HepG2 (cell line): Measurements from ENCODE around the gene ZNF121. TPM values are rescaled to one million over a fixed set of nuclear protein-coding genes. Genes with fewer than 3 reads are reported as not detected.

ENCODE experiments used
- ATAC-seq: fragments of 200-7000 bp; cut with Tn5 transposase; 3 replicates; pipeline ENCODE4 v1.9.1; 2020; ENCODE audit warnings: mild to moderate bottlenecking, moderate library complexity
- BruUV-seq: library from RNA; stranded (reverse); fragments of 400-500 nt; replicated peaks from 2 replicates; lab custom pipeline; 2021; lab: Mats Ljungman, UMichigan
- CTCF ChIA-PET: fragments of 300-600 bp; formaldehyde crosslinking; extraction: SDS; loops from one replicate; lab custom pipeline; 2021; ENCODE audit warnings: low total read pairs, inconsistent platforms, low intra/inter-chr PET ratio; lab: Yijun Ruan, JAX
- POLR2A ChIA-PET: fragments of 350-600 bp; sonication (Branson Sonifier 250); formaldehyde crosslinking; loops from one replicate; lab custom pipeline; 2020; ENCODE audit warnings: antibody characterized with exemption, inconsistent platforms; lab: Yijun Ruan, JAX
- DNase-seq: peaks from one replicate; pipeline ENCODE4 v3.0.0-alpha.2; 2015; ENCODE audit warnings: low spot score
- FAIRE-seq: peaks from 3 replicates; lab custom pipeline; 2011; peaks lifted over from hg19 to GRCh38; lab: Jason Lieb, UNC
- H2AFZ ChIP-seq: one replicate; pipeline ENCODE4 v1.6.1; 2011; ENCODE audit warnings: low read length, inconsistent platforms
- H3K27ac ChIP-seq: fragments of 300-600 bp; 3 replicates; pipeline ENCODE4 v1.8.0; 2011; ENCODE audit warnings: mixed run types, mild to moderate bottlenecking, mixed read lengths, low read length, inconsistent platforms; ENCODE audit not compliant: insufficient read depth; ENCODE audit errors: extremely low read length
- H3K27me3 ChIP-seq, 2 experiments: fragments of 200-600 bp in 1 of 2; 2 replicates in 1 of 2; 3 replicates in 1 of 2; pipeline versions ENCODE4 v1.6.0 to v1.8.0; 2011; ENCODE audit warnings: low read length in 2 of 2, mild to moderate bottlenecking in 2 of 2, moderate library complexity in 2 of 2, inconsistent platforms in 1 of 2; ENCODE audit not compliant: insufficient read depth in 2 of 2, control insufficient read depth in 1 of 2
- H3K36me3 ChIP-seq, 2 experiments: fragments of 200-600 bp in 1 of 2; replicated peaks in 1 of 2; 2 replicates in 1 of 2; 3 replicates in 1 of 2; pipeline versions ENCODE4 v1.5.1 to v1.8.0; 2011; ENCODE audit warnings: low read length in 2 of 2, inconsistent platforms in 1 of 2; ENCODE audit not compliant: insufficient read depth in 2 of 2, control insufficient read depth in 1 of 2
- H3K4me1 ChIP-seq: 2 replicates; pipeline ENCODE4 v1.5.1; 2012; ENCODE audit warnings: low read length, inconsistent platforms; ENCODE audit not compliant: insufficient read depth
- H3K4me2 ChIP-seq: 2 replicates; pipeline ENCODE4 v1.6.0; 2011; ENCODE audit warnings: low read depth, low read length, inconsistent platforms
- H3K4me3 ChIP-seq, 3 experiments: fragments of 200-600 bp in 1 of 3; sonication (generic), shearing (Covaris generic) in 1 of 3; replicated peaks in 1 of 3; 2 replicates each; pipeline ENCODE4 v1.5.1; 2011 to 2016; ENCODE audit warnings: low read length in 3 of 3, inconsistent platforms in 2 of 3, low read depth in 2 of 3, mild to moderate bottlenecking in 2 of 3, control low read depth in 1 of 3, mixed read lengths in 1 of 3; ENCODE audit not compliant: insufficient read depth in 1 of 3
- H3K79me2 ChIP-seq: one replicate; pipeline ENCODE4 v1.6.1; 2011; ENCODE audit warnings: low read length, inconsistent platforms; ENCODE audit not compliant: insufficient read depth
- H3K9ac ChIP-seq: 2 replicates; pipeline ENCODE4 v1.6.0; 2011; ENCODE audit warnings: mild to moderate bottlenecking, low read depth, low read length, inconsistent platforms; ENCODE audit not compliant: insufficient read depth
- H3K9me3 ChIP-seq: 2 replicates; pipeline ENCODE4 v1.5.1; 2012; ENCODE audit warnings: mild to moderate bottlenecking, low read length
- H4K20me1 ChIP-seq: 2 replicates; pipeline ENCODE4 v1.6.0; 2011; ENCODE audit warnings: inconsistent platforms, mild to moderate bottlenecking, low read length, moderate library complexity; ENCODE audit not compliant: insufficient read depth
- ASH2L ChIP-seq: fragments of 300-600, 200-600 bp; sonication (generic); IDR thresholded peaks from 2 replicates; pipeline ENCODE4 v1.7.0; 2017; ENCODE audit warnings: low read depth, mild to moderate bottlenecking, moderate library complexity, mixed read lengths, low read length; ENCODE audit not compliant: insufficient read length
- BORCS8-MEF2B ChIP-seq: sonication (generic); formaldehyde crosslinking; IDR thresholded peaks from 2 replicates; pipeline ENCODE4 v1.8.0; 2022; ENCODE audit warnings: mild to moderate bottlenecking, missing genetic modification reagents
- CREB1 ChIP-seq, 2 experiments: fragments of 450-650 bp in 1 of 2; IDR thresholded peaks; 2 replicates each; pipeline ENCODE4 v1.6.1; 2016 to 2017; ENCODE audit warnings: control low read depth in 1 of 2, mild to moderate bottlenecking in 1 of 2, missing compliant biosample characterization in 1 of 2, missing genetic modification characterization in 1 of 2
- DMAP1 ChIP-seq: IDR thresholded peaks from 2 replicates; pipeline ENCODE4 v1.6.1; 2016
- GPN1 ChIP-seq: sonication (generic); formaldehyde crosslinking; IDR thresholded peaks from 2 replicates; pipeline ENCODE4 v1.5.1; 2020; ENCODE audit warnings: missing genetic modification reagents, borderline replicate concordance
- GTF2F1 ChIP-seq: fragments of 150-350 bp; IDR thresholded peaks from 2 replicates; pipeline ENCODE4 v1.6.1; 2014; ENCODE audit warnings: low read length
- MLXIP ChIP-seq: sonication (generic); formaldehyde crosslinking; IDR thresholded peaks from 2 replicates; pipeline ENCODE4 v1.9.0; 2021; ENCODE audit warnings: missing genetic modification reagents, borderline replicate concordance
- NCOA2 ChIP-seq: sonication (generic); formaldehyde crosslinking; IDR thresholded peaks from 2 replicates; pipeline ENCODE4 v1.8.0; 2022; ENCODE audit warnings: inconsistent platforms
- NR3C1 ChIP-seq: sonication (generic); formaldehyde crosslinking; IDR thresholded peaks from 2 replicates; pipeline ENCODE4 v1.4.0; 2020; ENCODE audit warnings: missing genetic modification reagents
- RBAK ChIP-seq: sonication (generic); formaldehyde crosslinking; IDR thresholded peaks from 2 replicates; pipeline ENCODE4 v1.5.1; 2020; ENCODE audit warnings: mild to moderate bottlenecking, missing genetic modification reagents
- REL ChIP-seq: sonication (generic); formaldehyde crosslinking; conservative IDR thresholded peaks from 2 replicates; pipeline ENCODE4 v1.8.0; 2022; ENCODE audit warnings: mild to moderate bottlenecking, missing genetic modification reagents, moderate library complexity
- SAFB2 ChIP-seq: sonication (generic); formaldehyde crosslinking; IDR thresholded peaks from 2 replicates; pipeline ENCODE4 v1.5.1; 2020; ENCODE audit warnings: missing genetic modification reagents, low read depth, mild to moderate bottlenecking, borderline replicate concordance
- ZNF136 ChIP-seq: sonication (generic); formaldehyde crosslinking; IDR thresholded peaks from 2 replicates; pipeline ENCODE4 v1.8.1; 2022; ENCODE audit warnings: low read depth, mild to moderate bottlenecking, moderate library complexity, missing genetic modification reagents
- ZNF513 ChIP-seq: sonication (generic); formaldehyde crosslinking; conservative IDR thresholded peaks from 2 replicates; pipeline ENCODE4 v1.5.0; 2020; ENCODE audit warnings: missing genetic modification reagents
- ZNF605 ChIP-seq: sonication (generic); formaldehyde crosslinking; IDR thresholded peaks from 2 replicates; pipeline ENCODE4 v1.8.0; 2022; ENCODE audit warnings: mild to moderate bottlenecking, missing genetic modification reagents
- ZNF782 ChIP-seq: sonication (generic); formaldehyde crosslinking; IDR thresholded peaks from 2 replicates; pipeline ENCODE4 v1.4.0; 2020; ENCODE audit warnings: missing genetic modification reagents, mild to moderate bottlenecking, borderline replicate concordance
- ZNF883 ChIP-seq: sonication (generic); formaldehyde crosslinking; IDR thresholded peaks from 2 replicates; pipeline ENCODE4 v1.5.1; 2020; ENCODE audit warnings: mild to moderate bottlenecking, missing genetic modification reagents; ENCODE audit errors: not compliant biosample characterization
- WGBS: methylation state at CpG from one replicate; pipeline ENCODE4 v1.1.6; 2017; ENCODE audit warnings: low lambda C conversion rate; 5-methylcytosine and 5-hydroxymethylcytosine counted together
- in situ Hi-C: cut with HindIII; loops from 2 replicates; pipeline ENCODE4 v1.10.0; 2017; ENCODE audit warnings: low pct_unique_long_range_greater_than_20kb; ENCODE audit not compliant: extremely low pct_ligation_motif_present
- intact Hi-C: fragments of 100-400 bp; cut with micrococcal nuclease; formaldehyde crosslinking; loops from one replicate; pipeline ENCODE4 v1.10.0; 2022; ENCODE audit not compliant: unreplicated experiment
- polyA plus RNA-seq, 8 experiments: library from polyadenylated mRNA; depleted of rRNA in 3 of 8; stranded (reverse) in 7 of 8; unstranded in 1 of 8; fragments of >200 nt; fragmentation: Illumina TruSeq in 4 of 8; extraction: Trizol in 4 of 8; gene quantifications; 2 replicates each; pipeline versions ENCODE4 v1.2.1 to v1.2.3, GENCODE V29; 2011 to 2016; ENCODE audit warnings: low read depth in 4 of 8, missing spikeins in 1 of 8, mixed read lengths in 1 of 8; ENCODE audit not compliant: insufficient read depth in 1 of 8
- total RNA-seq, 5 experiments: library from RNA; depleted of rRNA; stranded (reverse); fragments of >200 nt; fragmentation: Illumina TruSeq; extraction: Trizol; gene quantifications; 2 replicates each; pipeline ENCODE4 v1.2.3, GENCODE V29; 2016; ENCODE audit warnings: low read depth in 1 of 5

ZNF121 gene
- total and polyA plus RNA-seq, 2 of the 13 experiments (the other 11 are each of a cell fraction or from before 2014, with no cell fraction given), result 7.8 to 56.3 TPM

- peak; percentile 65; the same call in 1 of the 2 replicates for TF ChIP-seq RBAK (CRISPR knock-in tag)
- TF ChIP-seq CREB1 (IDR thresholded peaks at IDR 0.05), result peak; percentile 98
- TF ChIP-seq CREB1 (CRISPR knock-in tag; IDR thresholded peaks at IDR 0.05), result peak; percentile 100
- peak; percentile 81 for TF ChIP-seq DMAP1 (CRISPR knock-in tag)
- no peak for TF ChIP-seq GTF2F1
- no peak for TF ChIP-seq ZNF513 (CRISPR knock-in tag)
- TF ChIP-seq GPN1 (CRISPR knock-in tag), result no peak
- peak; percentile 58; the same call in 1 of the 2 replicates for TF ChIP-seq REL (CRISPR knock-in tag)
- TF ChIP-seq ZNF782 (CRISPR knock-in tag), result peak; percentile 25; the same call in 1 of the 2 replicates
- TF ChIP-seq ZNF605, result peak; percentile 73; the same call in 1 of the 2 replicates
Measured at GRCh38 chr19:9538183-9539058, 45.9 kb downstream of the ZNF121 start, which contains the start of gene ZNF426 (continued).

GRCh38 chr19:9535934-9536333 is 48.4 kb downstream of the ZNF121 start:
- Histone ChIP-seq H3K4me2 (no peak overlapping the region), H3K4me3 (no peak overlapping the region), H3K36me3 (peaks cover 22 to 58% of the 10 kb centered on the region in 2 experiments), H3K79me2 (peaks cover 13% of the 10 kb centered on the region), H3K9me3 (peaks cover 10% of the 10 kb centered on the region), H3K27me3 (no peaks in the 10 kb centered on the region; a peak in 1 of 5 replicates), H3K27ac (no peak overlapping the region), H3K9ac (no peak overlapping the region), H2AFZ (no peak overlapping the region), H3K4me1 (peaks cover 22% of the 10 kb centered on the region), H4K20me1 (no peaks in the 10 kb centered on the region)
- ATAC-seq, result no peak
- no peak for FAIRE-seq
- no peak for DNase-seq
- BruUV-seq, result no TSS peak
- WGBS, result 94% methylated on average over 4 of the region's 4 CpGs
- POLR2A ChIA-PET, result no interaction called here
- intact Hi-C loops (no loop called here), in situ Hi-C loops (no loop called here)
- CTCF ChIA-PET, result no interaction called here
- no peak for TF ChIP-seq MLXIP (CRISPR knock-in tag)
- no peak for TF ChIP-seq NR3C1 (CRISPR knock-in tag)
- no peak for TF ChIP-seq BORCS8-MEF2B (CRISPR knock-in tag)
- TF ChIP-seq SAFB2 (CRISPR knock-in tag), result no peak
- no peak for TF ChIP-seq ZNF883 (CRISPR knock-in tag)
- no peak for TF ChIP-seq NCOA2 (CRISPR knock-in tag)
- TF ChIP-seq ASH2L, result no peak
- no peak for TF ChIP-seq ZNF136
